Spleen (tissue), 11 donors: Measurements from ENCODE around the gene ZFC3H1. TPM values are rescaled to one million over a fixed set of nuclear protein-coding genes. Genes with fewer than 3 reads are reported as not detected.
"Not testable (repeated sequence)": the region's sequence is repeated elsewhere in the genome, so short reads cannot be mapped to it uniquely, and the experiment has no call there.

Experiments used
- DNase-seq: peaks from one replicate; pipeline ENCODE4 v3.0.0-alpha.2; 2020
- H3K27ac ChIP-seq, 8 donors: fragments of 200-600 bp; sonication (generic) in 7 of 8; 1 replicate in 4 of 8; 2 replicates in 4 of 8; pipeline versions ENCODE4 v1.5.0 to v1.8.0; 2016 to 2021; ENCODE audit warnings: inconsistent platforms in 4 of 8, mild to moderate bottlenecking in 4 of 8, moderate library complexity in 1 of 8
- H3K27me3 ChIP-seq, 7 donors: fragments of 200-600 bp; sonication (generic) in 6 of 7; replicated peaks in 1 of 7; 1 replicate in 4 of 7; 2 replicates in 3 of 7; pipeline versions ENCODE4 v1.5.0 to v1.8.0; 2016 to 2021; ENCODE audit warnings: inconsistent platforms in 3 of 7, mild to moderate bottlenecking in 1 of 7
- H3K36me3 ChIP-seq, 6 donors: fragments of 200-600 bp; sonication (generic) in 5 of 6; 1 replicate in 4 of 6; 2 replicates in 2 of 6; pipeline versions ENCODE4 v1.5.0 to v1.8.0; 2016 to 2021; ENCODE audit warnings: inconsistent platforms in 2 of 6
- H3K4me1 ChIP-seq, 6 donors: fragments of 200-600 bp; sonication (generic) in 5 of 6; 1 replicate in 3 of 6; 2 replicates in 3 of 6; pipeline versions ENCODE4 v1.5.0 to v1.8.0; 2016 to 2021; ENCODE audit warnings: inconsistent platforms in 3 of 6
- H3K4me3 ChIP-seq, 8 donors: fragments of 200-600 bp; sonication (generic) in 7 of 8; 1 replicate in 4 of 8; 2 replicates in 4 of 8; pipeline versions ENCODE4 v1.5.0 to v1.8.0; 2016 to 2021; ENCODE audit warnings: inconsistent platforms in 4 of 8, mild to moderate bottlenecking in 4 of 8, moderate library complexity in 2 of 8
- H3K9me3 ChIP-seq, 8 donors: fragments of 200-600 bp; sonication (generic) in 7 of 8; 1 replicate in 4 of 8; 2 replicates in 4 of 8; pipeline versions ENCODE4 v1.5.0 to v1.8.0; 2016 to 2021; ENCODE audit warnings: inconsistent platforms in 4 of 8
- CTCF ChIP-seq, 11 experiments: fragments of 200-600 bp in 7 of 11; fragments of 450-650 bp in 4 of 11; sonication (generic) in 4 of 11; IDR thresholded peaks in 8 of 11; conservative IDR thresholded peaks in 3 of 11; 1 replicate in 7 of 11; 2 replicates in 4 of 11; pipeline versions ENCODE4 v1.4.0 to v1.8.0; 2016 to 2021; ENCODE audit warnings: antibody characterized with exemption in 11 of 11, inconsistent platforms in 4 of 11, mild to moderate bottlenecking in 1 of 11
- POLR2A ChIP-seq, 3 donors: fragments of 450-650 bp; IDR thresholded peaks; one replicate each; pipeline ENCODE4 v1.5.1; 2017; ENCODE audit warnings: antibody characterized with exemption in 3 of 3, mild to moderate bottlenecking in 1 of 3
- POLR2AphosphoS5 ChIP-seq, 3 donors: sonication (generic); formaldehyde crosslinking; IDR thresholded peaks; one replicate each; pipeline ENCODE4 v1.5.1; 2017; ENCODE audit warnings: antibody characterized with exemption in 3 of 3
- WGBS, 5 donors: extraction: QIAGEN DNeasy Blood & Tissue Kit in 3 of 5; methylation state at CpG; one replicate each; pipeline versions ENCODE4 v1.1.5 to v1.1.7; 2013 to 2018; 5-methylcytosine and 5-hydroxymethylcytosine counted together
- intact Hi-C: fragments of 100-400 bp; cut with DNase I; formaldehyde crosslinking; loops from one replicate; pipeline ENCODE4 v1.15.0; 2023; ENCODE audit warnings: low total_unique reads
- polyA plus RNA-seq, 3 donors: library from polyadenylated mRNA; stranded (reverse); fragments of 200-250 nt; gene quantifications; one replicate each; pipeline ENCODE4 v1.2.1, GENCODE V29; 2013
- total RNA-seq, 7 donors: library from RNA; depleted of rRNA in 3 of 7; stranded (reverse); fragments of >200 nt in 3 of 7; fragmentation: NEBNext Ultra II Directional in 4 of 7; extraction: Animal tissue kit (Norgen Biotek cat#: 25700) in 4 of 7; gene quantifications; one replicate each; pipeline versions ENCODE4 v1.1.0 to v1.2.1, GENCODE V29; 2016 to 2021
- donor health status: healthy with polysubstance abuse.
- donor health status: DM: no; HTN: no; CAD: no; lungs with moderate emphysema.
- donor health status: DM: no; HTN: no; CAD: no.
- donor health status: Bipolar disorder and iron deficiency.
- donor health status: healthy.
- donor health status: DM: no; HTN: no; CAD: no.
- donor health status: DM: yes; HTN: yes; CAD: no.

The ZFC3H1 gene
- total and polyA plus RNA-seq, 10 donors: 21.4 to 139 (median 77.8) TPM

- TF ChIP-seq CTCF (IDR thresholded peaks at IDR 0.05 in 8 of 11, conservative IDR thresholded peaks at IDR 0.05 in 3 of 11): no peak
- no peak for TF ChIP-seq POLR2A (IDR thresholded peaks at IDR 0.05)
- TF ChIP-seq POLR2AphosphoS5 (IDR thresholded peaks at IDR 0.05): no peak
- Histone ChIP-seq H3K27me3 (no peaks in the 10 kb centered on the region), H3K4me1 (no peaks in the 10 kb centered on the region), H3K27ac (no peak overlapping the region), H3K4me3 (no peak overlapping the region), H3K36me3 (peaks cover 0 to 70% (median 18%) of the 10 kb centered on the region in 6 donors), H3K9me3 (no peaks in the 10 kb centered on the region)
- 87 to 95% (median 90%) methylated on average over 2 of the region's 2 CpGs for WGBS, 5 donors
- DNase-seq: no peak
- intact Hi-C loops: no loop called here
These were observed 41.3 kb upstream of the ZFC3H1 start for GRCh38 chr12:71704920-71705319.

GRCh38 chr12:71703206-71703605 lies 39.6 kb upstream of the ZFC3H1 start:
- Histone ChIP-seq H3K36me3 (peaks cover 0 to 88% (median 34%) of the 10 kb centered on the region in 6 donors), H3K27ac (no peak overlapping the region), H3K4me1 (peaks cover 0 to 8% (median 0%) of the 10 kb centered on the region in 6 donors), H3K9me3 (no peaks in the 10 kb centered on the region), H3K27me3 (no peaks in the 10 kb centered on the region), H3K4me3 (no peak overlapping the region)
- no peak for TF ChIP-seq POLR2AphosphoS5 (IDR thresholded peaks at IDR 0.05)
- TF ChIP-seq CTCF (IDR thresholded peaks at IDR 0.05 in 8 of 11, conservative IDR thresholded peaks at IDR 0.05 in 3 of 11): no peak
- TF ChIP-seq POLR2A (IDR thresholded peaks at IDR 0.05): no peak
- WGBS, 5 donors: 69 to 84% (median 82%) methylated on average over 2 of the region's 2 CpGs
- DNase-seq: no peak
- intact Hi-C loops: no loop called here

GRCh38 chr12:71702590-71702989 lies 38.9 kb upstream of the ZFC3H1 start:
- Histone ChIP-seq H3K36me3 (peaks cover 0 to 88% (median 40%) of the 10 kb centered on the region in 6 donors), H3K9me3 (no peaks in the 10 kb centered on the region), H3K4me1 (peaks cover 0 to 11% (median 0%) of the 10 kb centered on the region in 6 donors), H3K27me3 (no peaks in the 10 kb centered on the region), H3K27ac (no peak overlapping the region), H3K4me3 (no peak overlapping the region)
- 94 to 100% (median 96%) methylated on average over 5 of the region's 5 CpGs for WGBS, 5 donors
- no peak for DNase-seq
- TF ChIP-seq POLR2A (IDR thresholded peaks at IDR 0.05): no peak
- TF ChIP-seq POLR2AphosphoS5 (IDR thresholded peaks at IDR 0.05): no peak
- no peak for TF ChIP-seq CTCF (IDR thresholded peaks at IDR 0.05 in 8 of 11, conservative IDR thresholded peaks at IDR 0.05 in 3 of 11)
- intact Hi-C loops: no loop called here

- H3K4me3 ChIP-seq, intact Hi-C loops, H3K27me3 ChIP-seq, DNase-seq, H3K27ac ChIP-seq, H3K9me3 ChIP-seq: not testable (repeated sequence)
- peaks cover 0 to 88% (median 44%) of the 10 kb centered on the region in 6 donors for H3K36me3 ChIP-seq
- H3K4me1 ChIP-seq: peaks cover 0 to 11% (median 0%) of the 10 kb centered on the region in 6 donors
- WGBS, 5 donors: 95 to 96% (median 96%) methylated on average over 8 of the region's 8 CpGs
These were observed 38.5 kb upstream of the ZFC3H1 start for GRCh38 chr12:71702181-71702580.

GRCh38 chr12:71695782-71696181 lies 32.1 kb upstream of the ZFC3H1 start:
- intact Hi-C loops: no loop called here
- no peaks in the 10 kb centered on the region for H3K27me3 ChIP-seq
- DNase-seq: no peak

More at GRCh38 chr12:71695782-71696181, 32.1 kb upstream of the ZFC3H1 start:
- Histone ChIP-seq H3K27ac (no peak overlapping the region), H3K9me3 (no peaks in the 10 kb centered on the region), H3K36me3 (peaks cover 0 to 50% (median 40%) of the 10 kb centered on the region in 6 donors), H3K4me1 (peaks cover 0 to 57% (median 19%) of the 10 kb centered on the region in 6 donors), H3K4me3 (no peak overlapping the region)
- TF ChIP-seq CTCF (IDR thresholded peaks at IDR 0.05 in 8 of 11, conservative IDR thresholded peaks at IDR 0.05 in 3 of 11): no peak
- no peak for TF ChIP-seq POLR2AphosphoS5 (IDR thresholded peaks at IDR 0.05)
- no peak for TF ChIP-seq POLR2A (IDR thresholded peaks at IDR 0.05)
- WGBS, 5 donors: 93 to 100% (median 97%) methylated on average over 1 of the region's 1 CpG
